GM18505 (cell line): ENCODE data around the gene CFAP92.

Experiments
- ATAC-seq: cut with Tn5 transposase; IDR thresholded peaks from one replicate; pipeline ENCODE4 v1.9.1; 2021; ENCODE audit not compliant: unreplicated experiment
- POLR2A ChIP-seq: IDR thresholded peaks from 4 replicates; pipeline ENCODE4 v1.6.1; 2011; ENCODE audit warnings: borderline replicate concordance; ENCODE audit not compliant: insufficient read depth, insufficient read length; ENCODE audit errors: extremely low read depth

The CFAP92 gene

GRCh38 chr3:129020691-129021090, 26.8 kb upstream of the CFAP92 start:
- no peak for ATAC-seq
- no peak for TF ChIP-seq POLR2A

DNA sequence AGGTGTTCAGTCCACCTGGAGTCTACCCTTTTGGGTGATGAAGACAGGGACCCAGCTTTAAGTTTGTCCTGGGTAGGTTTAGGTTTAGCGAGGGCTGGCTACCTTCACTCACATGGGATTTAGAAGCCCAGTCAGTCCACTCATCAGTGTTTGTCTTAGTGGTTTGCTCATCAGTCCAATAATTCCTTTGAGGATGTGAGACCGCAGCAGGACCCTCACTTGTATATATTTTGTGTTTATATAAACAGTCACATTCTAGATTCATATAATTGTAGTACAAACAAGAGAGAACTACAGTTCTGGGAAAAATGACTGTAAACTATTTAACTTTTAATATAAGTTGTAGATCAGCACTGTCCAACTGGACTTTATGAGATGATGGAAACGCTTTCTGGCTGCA, 25.4 kb upstream of the CFAP92 start:
- no peak for TF ChIP-seq POLR2A
- no peak for ATAC-seq

DNA sequence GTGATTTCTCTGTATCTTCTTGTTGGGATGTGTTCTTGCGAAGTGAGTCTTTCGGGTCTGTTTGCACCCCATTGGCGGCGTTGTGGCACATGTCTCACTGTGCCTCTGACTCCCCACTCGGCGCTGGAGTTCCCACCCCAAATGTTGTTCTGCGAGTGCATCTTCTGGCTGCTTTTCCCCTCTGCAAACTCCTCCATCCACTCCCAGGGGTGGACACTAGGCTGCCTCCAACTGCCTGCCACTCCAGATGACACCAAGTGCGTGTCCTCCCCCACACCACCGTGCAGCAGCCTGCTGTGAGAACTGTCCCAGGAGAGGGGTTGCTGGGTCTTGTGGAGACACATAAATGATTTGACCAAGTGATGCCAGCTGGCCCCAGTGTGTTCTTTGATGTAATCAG, 24.9 kb upstream of the CFAP92 start:
- ATAC-seq, result no peak
- no peak for TF ChIP-seq POLR2A

DNA sequence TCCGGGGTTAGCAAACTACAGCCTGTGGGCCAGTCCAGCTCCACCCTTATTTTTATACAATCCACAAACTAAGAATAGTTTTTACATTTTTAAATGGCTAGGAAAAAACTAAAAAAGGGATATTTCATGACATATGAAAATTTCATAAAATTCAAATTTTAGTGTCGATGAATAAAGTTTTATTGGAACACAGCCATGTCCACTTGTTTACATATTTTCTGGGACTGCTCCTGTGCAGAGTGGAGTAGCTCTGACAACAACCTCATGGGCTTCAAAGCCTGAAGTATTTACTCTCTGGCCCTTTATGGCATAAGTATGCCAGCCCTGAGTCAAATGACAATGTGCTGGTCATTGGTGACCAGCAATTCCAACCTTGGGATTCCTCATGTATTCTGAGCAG, 24.4 kb upstream of the CFAP92 start:
- ATAC-seq, result no peak
- TF ChIP-seq POLR2A, result no peak

DNA sequence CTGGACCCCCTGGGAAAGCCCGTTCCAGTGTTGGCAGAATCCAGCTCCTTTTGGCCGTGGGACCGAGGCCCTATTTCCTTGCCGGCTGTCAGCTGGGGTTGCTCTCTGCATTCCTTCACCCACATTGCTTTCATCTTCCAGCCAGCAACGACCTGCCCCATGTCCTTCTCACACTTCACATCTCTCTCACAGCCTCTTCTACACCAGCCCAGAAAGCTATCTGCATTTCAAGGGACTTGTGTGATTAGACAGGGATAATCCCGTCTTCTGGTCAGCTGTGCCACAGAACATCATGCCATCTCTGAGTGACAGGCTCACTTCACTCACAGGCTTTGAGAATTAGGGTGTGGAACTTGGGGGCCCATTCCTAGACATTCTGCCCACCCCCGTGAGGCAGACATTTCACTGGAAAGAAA, 23.6 kb upstream of the CFAP92 start:
- no peak for TF ChIP-seq POLR2A
- ATAC-seq, result no peak

DNA sequence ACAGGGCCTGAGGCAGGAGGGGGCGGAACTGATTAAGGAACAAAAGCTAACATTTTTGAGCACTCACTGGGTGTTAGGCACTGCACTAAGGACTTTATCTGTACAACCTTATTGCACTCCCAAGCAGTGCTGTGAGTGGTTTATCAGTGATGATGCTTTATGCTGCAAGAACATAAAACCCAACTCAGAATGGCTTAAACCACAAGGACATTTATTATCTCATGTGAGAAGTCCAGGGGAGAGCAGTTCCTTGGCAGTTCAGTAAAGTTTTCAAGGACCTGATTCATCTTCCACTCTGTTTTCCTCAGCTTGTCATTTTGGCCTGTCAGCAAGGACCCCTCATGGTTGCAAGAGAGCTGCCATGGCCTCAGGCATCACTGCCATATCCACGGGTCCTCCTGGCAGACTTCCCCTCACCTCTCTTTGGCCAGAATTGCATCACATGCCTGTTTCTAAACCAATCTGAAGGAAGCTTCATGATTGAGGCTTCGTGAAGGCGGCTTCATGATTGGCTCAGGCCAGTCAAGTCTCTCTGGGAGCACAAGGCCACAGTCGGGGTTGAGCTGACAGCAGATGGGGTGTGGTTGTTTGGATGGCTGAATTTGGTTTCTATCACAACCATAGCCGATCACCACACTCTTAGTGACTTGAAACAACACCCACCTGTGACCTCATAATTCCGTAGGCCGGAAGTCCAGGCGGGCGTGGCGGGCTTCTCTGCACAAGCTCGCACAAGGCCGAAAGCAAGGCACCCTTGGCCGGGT, 23.0 kb upstream of the CFAP92 start:
- TF ChIP-seq POLR2A, result no peak
- no peak for ATAC-seq

- TF ChIP-seq POLR2A, result no peak
- ATAC-seq, result peak; percentile 65
These were observed 22.5 kb upstream of the CFAP92 start for GRCh38 chr3:129016356-129016719.

DNA sequence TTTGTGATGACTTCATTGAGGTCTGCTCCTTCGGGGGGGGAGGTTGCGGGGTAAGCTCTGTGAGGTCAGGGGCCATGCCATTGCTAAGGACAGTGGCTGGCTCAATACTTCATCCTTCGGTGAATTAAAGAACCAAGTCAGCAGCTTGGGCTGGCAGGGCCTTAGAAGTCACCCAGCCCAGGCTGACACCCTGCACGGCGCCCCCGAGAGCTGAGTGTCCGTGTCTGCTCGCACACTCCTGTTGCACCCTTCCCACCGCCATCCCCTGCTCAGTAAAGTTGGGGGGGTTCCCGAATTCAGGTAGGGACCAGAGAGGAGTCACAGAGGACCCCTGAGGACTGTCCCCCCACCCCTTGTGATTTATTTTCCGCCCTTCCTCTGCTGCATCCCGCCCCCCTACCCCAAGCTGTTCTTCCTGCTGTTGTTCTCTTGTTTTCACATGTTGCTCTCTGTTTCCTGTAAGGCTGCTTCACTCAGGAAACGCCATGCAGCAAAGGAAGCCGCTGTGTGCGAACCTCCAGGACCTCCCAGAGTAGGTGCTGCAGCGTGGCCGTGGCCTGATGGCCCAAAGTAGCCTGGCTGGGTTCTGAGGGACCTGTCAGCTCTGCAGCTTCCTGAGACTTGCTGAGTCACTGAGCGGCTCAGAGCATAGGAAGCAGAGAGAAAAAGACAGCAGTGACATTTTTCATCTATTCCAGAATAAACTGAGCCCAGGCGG, 21.7 kb upstream of the CFAP92 start:
- TF ChIP-seq POLR2A, result no peak
- ATAC-seq, result no peak

GRCh38 chr3:129014793-129015345, 21.0 kb upstream of the CFAP92 start:
- ATAC-seq, result no peak
- TF ChIP-seq POLR2A, result no peak

- ATAC-seq, result no peak
- TF ChIP-seq POLR2A, result no peak
These were observed 20.3 kb upstream of the CFAP92 start for GRCh38 chr3:129014148-129014547.

DNA sequence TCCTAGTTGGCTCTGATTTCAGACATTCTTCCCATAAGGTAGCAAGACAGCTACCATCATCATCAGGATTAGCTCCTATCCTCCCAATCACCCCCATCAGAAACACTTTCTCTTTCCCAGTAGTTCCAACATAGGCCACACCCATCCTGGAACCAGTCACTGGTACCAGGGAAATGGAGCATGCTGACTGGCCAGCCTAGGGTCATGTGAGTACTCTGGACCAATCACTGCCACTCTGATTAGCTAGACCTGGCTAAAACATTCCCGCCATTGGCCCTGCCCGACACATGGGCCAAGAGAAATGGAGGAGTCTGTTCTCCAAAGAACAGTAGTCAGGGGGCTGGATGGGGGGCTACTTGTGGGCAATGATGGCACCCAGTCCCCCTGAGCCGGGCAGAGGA, 19.6 kb upstream of the CFAP92 start:
- no peak for TF ChIP-seq POLR2A

GRCh38 chr3:129010310-129010956, 16.6 kb upstream of the CFAP92 start:
- ATAC-seq, result no peak
- no peak for TF ChIP-seq POLR2A

More for the DNA sequence above, 19.6 kb upstream of the CFAP92 start:
- no peak for ATAC-seq

DNA sequence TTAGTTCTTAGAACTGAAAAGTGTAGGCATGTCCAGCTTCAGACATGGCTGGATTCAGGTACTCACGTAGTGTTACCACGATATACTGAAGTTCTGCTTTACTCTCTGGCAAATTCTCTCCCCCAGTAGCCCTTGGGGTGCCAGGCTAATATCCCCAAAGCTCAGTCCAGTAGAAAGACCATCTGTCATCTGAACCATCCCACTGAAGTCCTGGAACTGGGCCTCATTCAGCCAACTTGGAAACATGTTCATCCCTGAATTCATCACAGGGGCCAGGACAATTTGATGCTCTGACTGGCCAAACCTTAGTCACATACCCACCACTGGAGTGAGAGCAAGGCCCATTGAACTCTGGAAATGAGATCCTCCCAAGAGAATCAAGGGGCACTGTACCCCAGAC, 15.4 kb upstream of the CFAP92 start:
- TF ChIP-seq POLR2A, result no peak
- no peak for ATAC-seq
